ENCODE data around the gene CD48.
"Not testable (repeated sequence)": the region's sequence is repeated elsewhere in the genome, so short reads cannot be mapped to it uniquely, and the experiment has no call there.

Gene CD48

DNA sequence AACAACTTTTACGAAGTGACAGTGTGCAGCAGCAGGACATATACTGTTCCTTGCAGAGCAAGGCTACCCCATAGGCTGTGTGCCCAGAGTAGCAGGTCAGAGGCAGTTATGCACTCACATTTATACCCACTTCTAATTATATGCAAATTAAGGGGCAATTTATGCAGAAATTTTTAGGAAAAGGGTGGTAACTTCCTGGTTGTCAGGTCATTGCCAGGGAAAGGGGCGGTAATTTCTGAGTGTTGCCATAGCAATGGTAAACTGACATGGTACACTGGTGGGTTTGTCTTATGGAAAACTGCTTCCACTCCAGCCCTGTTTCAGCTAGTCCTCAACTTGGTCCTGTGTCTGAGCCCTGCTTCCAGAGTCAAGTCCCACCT, 52.8 kb downstream of the CD48 start:
- DNase-seq (ENCODE audit: extremely low read depth, low read depth), result no peak
- no peak for TF ChIP-seq CTCF (IDR thresholded peaks at IDR 0.05; ENCODE audit: low read depth, low read length)

DNA sequence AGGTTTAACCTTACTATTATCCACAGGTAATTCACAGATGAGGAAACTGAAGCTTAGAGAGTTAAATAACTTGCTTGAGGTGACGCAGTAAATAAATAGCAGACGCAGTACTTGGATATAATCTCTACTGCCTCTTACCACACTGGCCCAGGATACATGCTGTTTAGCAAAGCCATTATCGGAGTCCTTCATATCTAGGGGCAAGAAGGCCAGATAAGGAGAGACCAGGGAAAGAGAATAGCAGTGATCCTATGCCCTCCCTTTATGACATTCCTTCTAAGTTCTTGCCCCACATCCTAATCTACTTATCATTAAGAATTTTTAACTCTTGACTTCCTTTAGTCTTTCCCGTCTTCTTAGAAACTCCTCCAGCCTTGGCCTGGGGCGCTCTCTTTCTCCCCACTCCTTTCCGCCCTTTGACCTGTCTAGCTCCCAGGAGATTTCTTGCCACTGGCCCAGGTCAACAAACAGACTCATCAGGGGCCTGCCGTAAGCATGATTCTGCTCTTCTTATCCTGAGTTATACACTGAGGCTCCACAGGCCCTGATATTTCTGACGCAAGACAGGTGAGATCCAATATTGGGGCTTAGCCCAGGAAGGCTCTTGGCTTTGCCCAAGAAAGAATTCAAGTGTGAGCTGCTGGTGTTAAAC, 53.3 kb downstream of the CD48 start:
- TF ChIP-seq CTCF (IDR thresholded peaks at IDR 0.05; ENCODE audit: low read depth, low read length), result no peak

GRCh38 chr1:160657250-160657781, 54.3 kb downstream of the CD48 start:
- TF ChIP-seq CTCF (IDR thresholded peaks at IDR 0.05; ENCODE audit: low read depth, low read length), result no peak
- no peak for DNase-seq (ENCODE audit: extremely low read depth, low read depth)

More for the DNA sequence above, 53.3 kb downstream of the CD48 start:
- DNase-seq (ENCODE audit: extremely low read depth, low read depth), result no peak

- DNase-seq (ENCODE audit: extremely low read depth, low read depth), result no peak
- TF ChIP-seq CTCF (IDR thresholded peaks at IDR 0.05; ENCODE audit: low read depth, low read length), result no peak
These were observed 54.9 kb downstream of the CD48 start for GRCh38 chr1:160656737-160657136.

DNA sequence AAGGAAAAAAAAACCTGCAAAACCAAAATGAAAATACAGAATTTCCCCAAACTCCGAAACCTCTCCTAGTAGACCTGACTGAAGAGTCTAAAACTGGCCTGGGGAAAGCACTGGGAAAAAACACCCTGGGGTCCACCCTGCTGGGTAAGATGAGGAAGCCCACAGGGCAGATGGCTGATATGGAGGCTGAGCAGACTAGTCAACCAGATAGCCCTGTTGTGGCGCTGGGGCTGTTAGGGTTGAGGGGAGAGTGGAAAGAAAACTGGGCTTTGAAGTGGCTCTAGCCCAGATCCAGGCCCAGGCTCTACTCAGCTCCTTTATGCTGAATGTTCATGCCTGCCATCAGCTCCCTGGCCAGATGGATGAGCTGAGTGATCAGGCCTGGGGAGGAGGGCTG, 58.0 kb downstream of the CD48 start:
- DNase-seq (ENCODE audit: extremely low read depth, low read depth), result no peak
- TF ChIP-seq CTCF (IDR thresholded peaks at IDR 0.05; ENCODE audit: low read depth, low read length), result no peak

- DNase-seq (ENCODE audit: extremely low read depth, low read depth), result no peak
- TF ChIP-seq CTCF (IDR thresholded peaks at IDR 0.05; ENCODE audit: low read depth, low read length), result no peak
These were observed 58.5 kb downstream of the CD48 start for GRCh38 chr1:160652924-160653619.

- not testable (repeated sequence) for DNase-seq (ENCODE audit: extremely low read depth, low read depth)
These were observed 59.5 kb downstream of the CD48 start for GRCh38 chr1:160652065-160652641.
